Measurements from ENCODE around the gene ZMIZ1.

The ZMIZ1 gene

GRCh38 chr10:79066411-79067240 lies 2.1 kb upstream of the ZMIZ1 start:
- no peak for FAIRE-seq

- no peak for FAIRE-seq
These were observed 1.2 kb upstream of the ZMIZ1 start for GRCh38 chr10:79067241-79068202.

GRCh38 chr10:79068203-79068561 lies 584 bp upstream of the ZMIZ1 start:
- FAIRE-seq, result no peak

- no peak for FAIRE-seq
These were observed 737 bp downstream of the ZMIZ1 start for GRCh38 chr10:79069325-79070080.

DNA sequence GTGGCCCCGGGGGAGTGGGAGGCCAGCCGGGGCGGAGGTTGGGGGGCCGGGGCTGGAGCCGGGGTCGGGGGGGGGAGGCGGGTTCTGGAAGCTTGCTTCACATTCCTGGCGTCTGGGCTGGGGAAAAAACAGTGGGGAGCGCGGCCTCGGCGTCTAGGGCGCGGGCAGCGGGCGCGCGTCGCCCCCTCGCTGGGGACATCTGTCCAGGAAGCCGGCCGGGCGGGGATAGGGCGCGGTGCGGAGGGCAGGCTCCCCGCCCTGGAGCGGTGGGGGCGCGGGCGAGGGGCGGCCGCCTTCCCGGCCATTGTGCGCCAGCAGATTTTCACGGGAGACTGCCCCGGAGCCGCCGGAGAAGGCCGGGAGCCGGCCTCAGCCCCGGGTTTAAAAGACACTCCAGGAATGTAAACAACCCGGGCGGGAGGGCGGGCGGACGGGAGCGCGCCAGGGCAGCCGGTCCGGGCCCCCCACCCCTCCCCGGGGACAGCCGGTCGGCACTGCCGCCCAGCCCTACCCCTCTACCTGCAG lies 1.4 kb downstream of the ZMIZ1 start:
- no peak for FAIRE-seq

DNA sequence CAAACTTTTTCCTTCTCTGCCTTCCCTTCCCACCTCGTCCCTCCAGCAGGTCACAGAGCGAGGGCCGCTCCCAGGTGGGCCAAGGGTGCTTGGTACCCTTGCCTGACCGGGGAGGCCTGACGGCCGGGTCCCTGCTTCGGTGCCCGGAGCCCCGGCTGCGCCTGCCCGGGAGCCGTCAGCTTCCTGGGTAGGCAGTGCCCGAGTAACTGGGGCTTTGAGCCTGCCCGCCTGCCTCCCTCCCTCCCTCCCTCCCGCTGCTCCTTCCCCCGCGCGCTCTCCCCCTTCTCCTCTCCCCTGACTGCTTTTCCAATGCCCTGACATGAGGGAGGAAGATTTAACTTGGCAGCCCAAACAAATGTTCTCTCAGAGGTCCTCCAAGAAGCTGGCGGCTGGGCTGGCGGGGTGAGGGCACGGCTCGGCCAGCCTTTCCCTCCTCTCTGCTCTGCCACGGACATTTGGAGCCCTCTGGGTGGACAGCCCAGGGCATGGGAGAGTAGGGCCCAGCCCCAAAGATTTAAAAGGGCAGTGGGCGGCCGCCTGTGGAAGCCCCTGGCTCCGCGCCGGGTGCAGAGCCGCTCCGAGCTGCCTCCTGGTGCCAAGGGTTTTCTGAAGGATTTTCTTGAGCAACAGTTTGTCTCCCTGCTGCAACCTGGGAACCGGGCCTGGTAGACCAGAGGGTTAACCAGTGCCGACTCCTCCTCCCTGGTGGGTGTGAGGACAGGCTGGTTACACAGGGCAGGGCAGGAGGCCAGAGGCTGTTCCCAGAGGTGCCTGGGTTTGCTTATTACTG lies 2.0 kb downstream of the ZMIZ1 start:
- FAIRE-seq, result no peak

- FAIRE-seq, result no peak
These were observed 2.7 kb downstream of the ZMIZ1 start for GRCh38 chr10:79071396-79071923.

DNA sequence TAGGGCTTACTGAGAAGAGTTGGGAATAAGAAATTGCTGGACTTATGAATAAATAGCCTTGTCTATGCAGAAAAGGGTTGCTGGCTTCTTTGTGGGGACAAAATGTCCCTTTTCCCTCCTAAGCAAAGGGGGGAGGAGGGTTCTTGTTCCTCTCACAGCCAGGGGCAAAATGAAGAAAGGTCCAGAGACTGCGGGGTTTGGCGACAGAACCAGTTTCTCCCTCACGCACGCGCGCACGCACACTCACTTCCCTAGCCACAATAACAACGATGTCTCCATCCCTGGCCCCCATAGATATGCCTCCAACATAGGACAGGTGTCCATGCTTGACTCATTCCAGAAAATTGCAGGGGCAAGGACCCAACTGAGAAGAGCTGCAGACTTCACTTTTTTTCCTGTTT lies 3.3 kb downstream of the ZMIZ1 start:
- FAIRE-seq, result no peak

- no peak for FAIRE-seq
These were observed 4.4 kb downstream of the ZMIZ1 start for GRCh38 chr10:79072994-79073645.

GRCh38 chr10:79073784-79074432 lies 5.1 kb downstream of the ZMIZ1 start:
- FAIRE-seq, result no peak

- FAIRE-seq, result no peak
These were observed 6.0 kb downstream of the ZMIZ1 start for GRCh38 chr10:79074732-79075131.

- FAIRE-seq, result no peak
These were observed 6.7 kb downstream of the ZMIZ1 start for GRCh38 chr10:79075418-79075817.

DNA sequence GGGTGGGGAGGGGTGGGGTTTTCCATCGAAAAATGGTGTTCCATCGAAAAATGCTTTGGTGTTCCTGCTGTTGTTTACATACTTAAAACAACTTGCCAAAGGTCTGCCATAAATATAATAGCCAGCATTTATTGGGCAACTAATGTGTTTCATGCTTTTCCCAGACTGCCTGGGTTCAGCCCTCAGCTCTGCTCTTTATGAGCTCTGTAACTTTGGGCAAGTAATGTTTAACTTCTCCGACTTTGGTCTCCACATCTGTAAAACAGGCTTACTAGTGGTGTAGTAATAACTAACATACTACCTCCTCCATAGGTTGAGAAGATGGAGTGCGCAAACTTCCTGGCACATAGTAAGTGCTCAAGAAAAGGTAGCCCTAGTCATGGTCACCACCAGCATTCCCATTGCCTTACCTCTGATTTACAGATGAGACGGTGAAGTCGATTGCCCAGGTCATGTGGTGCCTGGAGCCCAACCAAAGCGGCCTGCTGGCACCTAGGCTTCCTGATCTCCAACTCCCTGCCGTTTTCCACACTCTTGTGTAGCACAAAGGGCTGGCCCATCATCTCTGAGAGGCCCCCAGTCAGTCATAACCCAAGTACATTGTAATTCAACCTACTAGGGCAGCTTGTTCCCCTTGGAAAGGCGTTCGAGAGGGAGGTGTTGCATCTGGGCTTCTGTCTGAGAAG lies 8.9 kb downstream of the ZMIZ1 start:
- FAIRE-seq, result no peak

GRCh38 chr10:79078367-79079053 lies 9.7 kb downstream of the ZMIZ1 start:
- FAIRE-seq, result no peak

DNA sequence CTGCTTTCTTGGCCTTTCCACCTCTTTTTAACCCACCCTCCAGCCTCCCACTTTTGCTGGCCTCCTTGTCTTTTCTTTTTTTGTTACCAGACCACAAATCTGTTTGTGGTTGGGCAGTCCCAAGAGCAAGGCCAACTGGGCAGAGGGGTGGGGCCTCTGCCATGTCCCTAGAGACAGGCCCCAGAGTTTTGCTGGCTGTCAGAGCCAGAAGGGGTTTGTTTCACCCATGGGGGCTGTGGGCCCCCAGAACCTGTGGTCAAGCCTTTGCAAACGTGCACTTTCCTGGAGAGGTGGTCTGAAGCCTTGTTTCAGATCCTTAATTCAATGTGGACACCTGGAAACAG lies 10.3 kb downstream of the ZMIZ1 start:
- no peak for FAIRE-seq

DNA sequence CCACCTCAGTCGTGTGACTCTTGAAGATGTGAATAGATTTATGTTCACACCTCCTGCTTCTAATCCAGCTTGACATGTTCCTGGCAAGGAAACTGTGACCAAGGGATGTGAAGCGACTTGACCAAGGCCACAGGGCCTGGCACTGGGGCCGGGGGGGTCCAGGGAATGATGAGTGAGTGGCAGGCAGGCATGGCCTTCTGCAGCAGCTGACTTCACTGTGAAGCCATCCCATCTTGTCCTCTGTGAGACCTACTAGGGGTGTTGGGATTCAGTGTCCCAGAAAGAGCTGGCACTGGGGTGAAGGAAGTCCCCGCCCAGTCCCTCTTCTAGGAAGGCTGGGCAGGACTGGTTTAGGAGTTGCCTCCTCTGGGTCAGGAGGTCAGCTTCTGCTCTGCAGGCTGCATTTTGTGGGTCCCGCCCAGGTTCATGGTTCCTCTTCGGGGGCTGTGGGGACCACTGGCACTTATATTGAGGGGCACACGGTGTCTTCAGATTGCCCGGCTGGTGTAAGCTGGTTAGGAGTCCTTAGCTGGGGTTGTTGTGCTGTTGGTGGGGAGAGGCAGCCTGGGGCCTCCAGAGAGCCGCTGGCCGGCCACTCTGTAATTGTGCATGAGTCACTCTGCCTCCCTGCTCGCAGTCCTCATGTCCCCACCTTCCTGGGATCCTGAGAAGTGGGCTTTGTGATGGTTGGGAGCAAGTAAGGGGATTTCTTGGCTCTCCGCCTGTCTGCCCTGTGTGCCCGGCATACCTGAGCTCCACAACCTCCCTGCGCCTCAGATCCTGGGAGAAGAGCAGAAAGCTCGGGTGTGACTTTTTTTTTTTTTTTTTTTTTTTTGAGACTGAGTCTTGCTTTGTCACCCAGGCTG lies 11.0 kb downstream of the ZMIZ1 start:
- FAIRE-seq, result no peak

GRCh38 chr10:79081353-79082034 lies 12.7 kb downstream of the ZMIZ1 start:
- FAIRE-seq, result no peak

DNA sequence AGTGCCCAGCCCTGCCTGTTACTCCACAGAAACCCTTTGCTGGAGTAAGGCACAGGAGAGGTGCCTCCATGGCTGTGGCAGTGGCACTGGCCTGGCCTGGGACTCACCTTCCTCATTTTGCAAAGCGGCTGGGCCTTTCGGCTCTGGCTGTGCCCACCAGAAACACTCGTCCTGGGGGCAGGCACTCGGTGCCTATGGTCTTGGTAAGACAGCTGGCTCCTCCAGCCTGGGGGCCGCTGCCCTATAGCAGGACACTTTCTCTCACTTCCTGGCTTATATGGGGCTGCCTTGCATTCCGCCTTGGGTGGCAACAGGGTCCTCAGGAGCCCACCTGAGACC lies 13.2 kb downstream of the ZMIZ1 start:
- no peak for FAIRE-seq
